ENCODE measurements around the gene UCHL5.
A peak's percentile ranks its signal among the peaks of the same experiment; 100 is the strongest.

UCHL5 gene, protein sequence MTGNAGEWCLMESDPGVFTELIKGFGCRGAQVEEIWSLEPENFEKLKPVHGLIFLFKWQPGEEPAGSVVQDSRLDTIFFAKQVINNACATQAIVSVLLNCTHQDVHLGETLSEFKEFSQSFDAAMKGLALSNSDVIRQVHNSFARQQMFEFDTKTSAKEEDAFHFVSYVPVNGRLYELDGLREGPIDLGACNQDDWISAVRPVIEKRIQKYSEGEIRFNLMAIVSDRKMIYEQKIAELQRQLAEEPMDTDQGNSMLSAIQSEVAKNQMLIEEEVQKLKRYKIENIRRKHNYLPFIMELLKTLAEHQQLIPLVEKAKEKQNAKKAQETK

DNA sequence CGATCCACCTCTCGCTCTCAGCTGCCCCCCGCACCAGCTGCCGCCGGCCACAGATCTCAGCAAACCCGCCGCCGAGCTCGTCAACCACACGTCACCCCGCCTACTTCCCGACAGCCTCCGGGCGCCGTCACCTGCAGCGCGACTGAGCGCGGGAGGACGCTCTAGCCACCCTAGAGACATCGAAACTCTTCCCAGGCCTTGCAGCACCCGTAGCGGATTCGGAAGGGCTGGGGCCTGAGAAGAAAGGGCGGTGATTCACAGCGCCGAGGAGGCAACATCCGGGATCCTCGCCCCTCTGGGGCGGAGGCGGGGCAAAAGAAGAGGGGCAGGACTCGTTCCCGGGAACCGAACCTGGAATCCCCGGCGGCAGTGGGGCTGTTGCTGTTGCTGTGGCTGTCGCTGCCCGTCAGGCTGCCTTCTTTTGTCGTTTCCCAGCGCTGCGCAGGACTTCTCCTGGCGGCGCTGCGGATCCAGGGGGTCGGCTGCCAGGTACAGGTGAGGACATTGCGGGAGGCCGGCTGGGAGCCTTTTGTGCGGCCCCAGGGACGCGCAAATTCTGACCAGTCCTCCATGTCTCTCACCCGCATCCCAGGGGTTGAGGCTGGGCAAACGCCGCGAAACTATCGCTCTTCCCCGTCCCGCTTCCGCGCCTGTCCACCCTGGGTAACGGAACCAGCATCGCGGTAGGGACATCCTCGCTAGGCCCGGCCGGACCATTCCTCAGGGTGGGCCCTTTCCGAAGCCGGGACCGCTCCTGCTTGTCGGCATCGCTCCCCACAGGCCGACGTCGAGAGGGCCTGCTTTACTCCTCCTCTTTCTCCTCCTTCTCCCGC is at the start of gene UCHL5, which contains the start of gene RO60:
Gene UCHL5 (minus strand): TSS at position 79 of the 833 bp plus-strand sequence. CDS start 100 bp downstream, outside the sequence.
Gene RO60 (plus strand): TSS at position 331 of the 833 bp plus-strand sequence. CDS start 9,443 bp downstream, outside the sequence.
- peak; percentile 92 for DNase-seq (ENCODE audit: low read depth)

DNA sequence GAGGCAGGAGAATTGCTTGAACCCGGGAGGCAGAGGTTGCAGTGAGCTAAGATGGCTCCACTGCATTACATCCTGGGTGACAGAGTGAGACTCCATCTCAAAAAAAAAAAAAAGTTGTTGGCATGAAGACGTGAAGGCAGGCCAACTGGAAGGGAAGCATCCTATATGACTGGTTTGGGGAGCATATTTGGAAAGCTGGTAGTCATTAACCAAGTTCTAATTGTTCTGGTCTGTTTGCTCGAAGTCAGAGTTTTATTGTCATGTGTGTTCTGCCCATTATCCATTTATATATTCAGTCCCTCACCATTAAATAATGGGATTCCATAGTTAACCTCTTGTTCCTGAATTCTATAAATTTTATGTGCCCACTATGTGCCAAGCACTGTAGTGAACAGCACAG is 49.3 kb upstream of the UCHL5 start:
- DNase-seq (ENCODE audit: low read depth), result no peak

DNA sequence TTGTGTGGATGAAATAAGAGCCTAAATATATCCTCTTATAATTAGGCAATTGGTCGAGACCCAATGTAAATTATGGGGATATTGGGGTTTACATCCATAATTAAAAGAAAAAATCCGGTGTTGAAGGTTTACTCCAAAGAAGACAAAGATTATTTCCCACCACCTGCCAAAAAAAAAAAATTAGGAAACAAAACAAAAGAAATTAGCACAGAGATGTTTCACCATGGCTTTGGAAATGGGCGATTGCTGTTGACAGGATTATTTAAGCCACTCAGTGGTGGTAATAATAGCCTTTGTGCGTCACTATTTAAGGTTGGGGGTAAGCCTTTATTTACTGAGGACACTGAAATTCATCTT is 46.6 kb upstream of the UCHL5 start:
- DNase-seq (ENCODE audit: low read depth), result no peak

DNA sequence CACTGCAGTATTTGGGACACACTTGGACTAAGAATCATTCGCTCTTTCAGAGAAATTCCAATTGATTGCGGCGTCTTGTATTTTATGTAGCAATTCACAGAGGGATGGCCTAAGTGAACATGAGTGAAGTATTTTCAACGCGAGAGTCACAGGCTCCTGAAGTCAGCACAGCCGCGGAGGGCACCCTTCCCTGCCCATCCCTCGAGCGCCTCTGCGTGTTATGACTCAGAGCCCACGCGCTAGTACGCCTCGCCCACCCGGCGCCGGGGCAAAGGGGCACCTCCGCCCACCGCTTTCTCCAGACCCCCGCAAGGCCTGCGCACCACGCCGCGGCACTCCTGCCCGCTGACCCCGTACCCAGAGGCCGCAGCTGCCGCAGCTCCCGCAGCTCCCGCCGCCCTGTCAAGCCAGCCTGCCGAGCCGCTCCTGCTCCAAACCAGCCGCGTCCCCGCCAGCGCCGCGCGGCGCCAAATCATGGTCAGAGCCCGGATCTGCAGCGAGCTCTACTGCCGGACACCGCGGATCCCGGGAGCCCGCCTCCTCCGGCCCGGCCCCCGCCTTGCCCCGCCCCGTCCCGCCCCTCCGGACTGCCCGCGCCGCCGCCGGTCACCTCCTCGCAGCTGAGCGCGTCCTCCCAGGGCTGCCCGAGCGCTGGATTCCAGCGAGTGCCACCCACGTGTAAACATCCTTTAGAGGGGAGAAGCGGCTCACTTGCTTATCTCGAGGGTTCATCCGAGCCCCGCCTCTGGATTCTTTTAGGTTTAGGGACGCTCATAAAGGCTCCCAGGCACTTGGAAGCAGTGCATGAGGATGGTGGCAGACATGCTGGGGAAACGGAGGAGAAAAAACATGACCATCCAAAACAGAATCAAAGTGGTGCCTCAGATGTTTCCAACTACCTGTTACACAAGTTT is 46.0 kb upstream of the UCHL5 start, which contains the start of gene GLRX2:
Gene GLRX2 (minus strand): TSS at position 508 of the 914 bp plus-strand sequence. CDS start 32 bp downstream, at position 476.
- DNase-seq (ENCODE audit: low read depth), result no peak

DNA sequence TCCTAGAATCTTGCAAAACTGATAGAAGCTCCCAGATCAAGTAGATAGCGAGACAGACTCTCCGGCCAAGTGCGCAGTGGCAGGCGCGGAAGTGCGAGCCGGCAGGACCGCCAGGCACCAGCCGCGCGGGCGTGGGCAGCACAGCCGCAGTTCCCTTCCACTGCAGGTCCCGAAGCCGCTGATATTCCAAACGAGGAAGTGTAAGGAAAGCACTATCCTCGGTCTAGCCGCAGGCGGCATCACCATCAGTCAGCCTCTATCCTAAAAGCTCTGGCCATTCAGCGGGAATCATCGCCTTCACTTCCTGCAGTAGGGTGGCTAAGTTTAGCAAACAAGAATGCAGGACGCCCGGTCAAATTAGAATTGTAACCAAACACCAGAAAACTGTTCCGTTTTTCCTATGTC is 45.3 kb upstream of the UCHL5 start:
- no peak for DNase-seq (ENCODE audit: low read depth)

DNA sequence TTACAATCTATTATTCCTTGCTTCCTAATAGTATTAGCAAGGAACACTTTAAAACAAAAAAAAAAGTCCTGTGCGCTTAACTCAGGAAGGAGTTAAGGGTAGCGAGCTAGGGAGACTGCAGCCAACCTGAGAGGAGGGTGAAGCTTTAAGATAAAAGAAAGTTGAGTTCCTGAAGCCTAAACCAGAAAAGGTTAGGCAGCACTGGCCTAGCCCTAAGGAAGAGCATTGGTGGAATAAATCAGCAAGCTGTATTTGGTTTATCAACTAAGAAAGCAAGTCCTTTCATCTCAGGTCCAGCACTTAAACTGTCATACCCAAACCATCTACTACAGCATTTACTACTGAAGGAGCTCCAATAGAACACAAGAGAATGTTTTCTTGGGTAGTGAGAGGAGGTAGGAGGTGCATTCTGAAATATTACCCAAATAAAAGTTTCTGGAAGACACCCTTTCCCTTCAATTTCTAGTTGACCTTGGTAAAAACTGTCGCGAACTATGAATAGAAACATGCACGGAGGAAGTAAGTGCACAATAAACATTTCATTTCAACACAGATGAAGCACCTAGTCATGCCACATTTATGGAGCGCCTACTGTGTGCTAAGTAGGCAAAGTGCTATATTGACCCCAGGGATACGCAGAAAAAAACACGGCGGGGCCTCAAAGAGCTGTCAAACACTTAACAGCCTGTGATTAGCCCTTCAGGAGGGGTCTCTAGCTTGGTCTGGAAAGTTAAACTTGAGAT is 44.8 kb upstream of the UCHL5 start:
- DNase-seq (ENCODE audit: low read depth), result no peak

DNA sequence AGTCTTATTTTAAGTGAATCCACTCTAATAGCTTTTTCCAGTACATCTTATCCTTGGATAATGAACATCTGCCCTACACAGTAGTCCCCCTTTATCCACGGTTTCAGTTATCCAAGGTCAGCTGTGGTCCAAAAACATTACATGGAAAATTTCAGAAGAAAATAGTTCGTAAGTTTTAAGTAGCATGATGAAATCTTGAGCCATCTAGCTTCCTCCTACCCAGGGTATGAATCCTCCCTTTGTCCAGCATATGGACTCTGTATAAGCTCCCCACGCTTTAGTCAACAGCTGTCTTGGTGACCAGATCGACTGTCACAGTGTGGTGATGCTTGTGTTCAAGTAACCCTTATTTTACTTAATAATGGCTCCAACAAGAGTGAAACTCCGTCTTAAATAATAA is 43.5 kb upstream of the UCHL5 start:
- DNase-seq (ENCODE audit: low read depth), result no peak

DNA sequence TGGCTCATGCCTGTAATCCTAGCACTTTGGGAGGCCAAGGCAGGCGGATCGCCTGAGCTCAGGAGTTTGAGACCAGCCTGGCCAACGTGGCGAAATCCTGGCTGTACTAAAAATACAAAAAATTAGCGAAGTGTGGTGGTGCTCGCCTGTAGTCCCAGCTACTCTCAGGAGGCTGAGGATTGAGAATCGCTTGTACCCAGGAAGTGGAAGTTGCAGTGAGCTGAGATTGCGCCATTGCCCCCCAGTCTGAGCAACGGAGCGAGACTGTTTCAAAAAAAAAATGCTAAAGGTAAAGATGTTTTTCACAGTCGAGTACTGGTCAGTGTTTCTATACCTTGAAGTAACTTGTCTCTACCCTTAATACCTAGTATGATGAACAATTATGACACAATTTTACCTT is 35.0 kb upstream of the UCHL5 start:
- DNase-seq (ENCODE audit: low read depth), result no peak

DNA sequence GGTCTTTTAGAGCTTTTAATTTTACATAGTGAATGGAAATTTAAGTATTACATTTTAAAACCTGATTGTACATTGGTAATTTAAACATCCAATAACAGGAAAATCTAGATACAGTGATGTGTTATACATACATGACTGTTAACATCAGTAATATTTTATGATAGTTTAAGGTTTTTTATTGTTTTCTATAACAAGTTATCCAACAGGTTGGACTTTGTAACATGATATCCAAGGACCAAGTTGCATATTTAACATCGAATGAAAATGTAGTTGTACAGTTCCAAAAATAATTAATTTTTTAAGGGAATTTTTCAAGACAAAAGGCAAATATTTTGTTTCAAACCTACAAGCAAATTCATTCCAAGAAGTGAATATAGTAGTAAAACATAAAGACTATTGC is 31.7 kb upstream of the UCHL5 start:
- DNase-seq (ENCODE audit: low read depth), result no peak

DNA sequence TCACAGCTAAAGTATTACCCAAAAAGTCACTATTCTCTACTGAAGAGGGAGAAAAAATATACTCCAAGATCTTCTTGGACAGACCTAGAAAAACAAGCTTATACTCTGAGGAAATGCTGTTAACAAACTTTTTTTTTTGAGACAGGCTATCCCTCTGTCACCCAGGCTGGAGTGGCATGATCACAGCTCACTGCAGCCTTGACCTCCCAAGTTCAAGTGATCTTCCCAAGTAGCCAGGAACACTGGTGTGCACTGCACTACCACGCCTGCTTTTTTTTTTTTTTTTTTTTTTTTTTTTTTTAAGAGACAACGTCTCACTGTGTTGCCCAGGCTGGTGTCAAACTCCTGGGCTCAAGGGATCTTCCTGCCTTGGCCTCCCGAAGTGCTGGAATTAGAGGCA is 28.7 kb upstream of the UCHL5 start:
- DNase-seq (ENCODE audit: low read depth), result no peak

DNA sequence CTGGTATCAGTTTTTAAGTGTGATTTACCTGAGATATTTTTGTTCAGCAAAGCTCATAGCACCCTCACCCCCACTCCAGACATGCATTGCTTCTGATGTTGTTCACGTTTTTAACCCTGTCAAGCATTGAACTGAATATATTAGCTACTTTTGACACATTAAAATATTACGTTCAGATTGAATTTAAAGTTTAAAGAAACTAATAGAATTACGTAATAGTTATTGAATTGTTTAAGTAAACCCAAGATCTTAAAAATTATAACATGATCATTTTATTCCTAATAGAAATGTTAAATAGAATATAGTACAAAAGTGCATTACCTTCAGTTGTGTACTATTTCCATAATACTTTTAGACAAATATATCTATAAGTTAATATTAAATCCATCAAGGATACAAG is 27.2 kb upstream of the UCHL5 start:
- no peak for DNase-seq (ENCODE audit: low read depth)

DNA sequence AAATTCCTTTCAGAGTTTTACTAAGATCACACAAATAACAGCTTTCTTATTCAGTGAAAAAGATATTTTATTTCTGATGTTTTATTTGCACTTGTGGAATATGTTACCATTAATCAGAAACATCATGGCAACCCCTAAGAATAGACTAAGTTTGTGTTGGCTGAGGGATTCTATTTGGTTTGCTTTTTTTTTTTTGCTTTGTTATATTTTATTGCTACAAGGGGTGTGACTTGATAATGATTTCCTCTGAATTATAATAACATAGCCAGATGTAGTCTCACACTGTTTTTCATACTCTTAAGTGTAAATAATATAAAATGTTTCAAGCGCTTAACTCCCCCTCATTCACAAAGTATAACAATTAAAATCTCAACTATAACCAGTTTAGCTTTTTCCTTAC is 26.1 kb upstream of the UCHL5 start:
- no peak for DNase-seq (ENCODE audit: low read depth)

DNA sequence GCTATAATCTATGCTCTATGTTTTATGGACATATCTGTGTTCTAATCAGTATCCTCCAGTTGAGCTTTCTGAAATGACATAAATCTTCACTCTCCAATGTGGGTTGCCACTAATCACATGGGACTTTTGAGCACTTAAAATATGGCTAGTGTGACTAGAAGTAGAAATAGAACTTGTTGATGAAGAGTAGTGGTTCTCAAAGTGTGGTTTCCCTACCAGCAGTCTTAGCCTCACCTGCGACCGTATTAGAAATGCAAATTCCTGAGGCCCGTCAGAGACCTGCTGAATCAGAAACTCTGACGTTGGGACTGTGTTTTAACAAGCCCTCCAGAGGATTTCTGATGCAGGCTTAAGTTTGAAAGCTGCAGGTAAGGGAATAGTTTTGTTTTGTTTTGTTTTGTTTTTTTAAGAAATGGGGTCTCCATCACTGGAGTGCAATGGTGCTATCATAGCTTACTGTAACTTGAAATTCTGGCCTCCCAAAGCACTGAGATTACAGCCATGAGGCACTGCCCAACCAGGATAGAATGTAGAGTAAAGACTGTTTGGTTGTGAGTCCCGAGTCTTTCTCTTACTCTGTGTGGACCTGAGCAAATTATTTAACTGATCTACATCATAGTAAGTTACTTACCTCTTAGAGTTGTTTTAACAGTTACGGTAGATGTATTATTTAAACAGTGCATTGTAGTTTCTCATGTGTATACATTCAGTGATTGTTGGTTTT is 24.4 kb upstream of the UCHL5 start:
- no peak for DNase-seq (ENCODE audit: low read depth)

DNA sequence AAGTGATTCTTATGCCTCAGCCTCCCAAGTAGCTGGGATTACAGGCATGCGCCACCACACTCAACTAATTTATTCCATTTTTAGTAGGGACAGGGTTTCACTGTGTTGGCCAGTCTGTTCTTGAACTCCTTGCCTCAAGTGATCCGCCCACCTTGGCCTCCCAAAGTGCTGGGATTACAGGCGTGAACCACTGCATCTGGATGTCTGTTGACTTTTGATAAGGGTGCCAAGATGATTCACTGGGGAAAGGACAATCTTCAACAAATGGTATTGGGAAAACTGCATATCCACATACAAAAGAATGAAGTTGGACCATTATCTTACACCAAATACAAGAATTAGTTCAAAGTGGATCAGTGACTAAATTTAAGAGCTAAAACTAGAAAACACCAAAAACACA is 20.0 kb upstream of the UCHL5 start:
- DNase-seq (ENCODE audit: low read depth), result no peak

DNA sequence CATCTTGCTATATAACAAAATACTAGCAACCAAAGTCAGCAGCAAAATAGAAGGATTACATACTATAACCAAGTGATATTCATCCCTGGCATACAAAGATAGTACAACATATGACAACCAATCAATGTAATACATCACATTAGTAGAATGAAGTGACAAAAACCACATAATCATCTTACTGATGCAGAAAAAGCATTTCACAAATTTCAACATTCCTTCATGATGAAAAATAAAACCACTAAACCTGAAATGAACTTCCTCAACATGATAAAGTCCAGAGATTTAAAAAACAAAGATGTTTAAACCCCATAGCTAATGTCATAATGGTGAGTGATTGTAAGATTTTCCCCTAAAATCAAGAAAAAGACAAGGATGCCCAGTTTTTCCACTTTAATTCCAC is 18.8 kb upstream of the UCHL5 start:
- no peak for DNase-seq (ENCODE audit: low read depth)

DNA sequence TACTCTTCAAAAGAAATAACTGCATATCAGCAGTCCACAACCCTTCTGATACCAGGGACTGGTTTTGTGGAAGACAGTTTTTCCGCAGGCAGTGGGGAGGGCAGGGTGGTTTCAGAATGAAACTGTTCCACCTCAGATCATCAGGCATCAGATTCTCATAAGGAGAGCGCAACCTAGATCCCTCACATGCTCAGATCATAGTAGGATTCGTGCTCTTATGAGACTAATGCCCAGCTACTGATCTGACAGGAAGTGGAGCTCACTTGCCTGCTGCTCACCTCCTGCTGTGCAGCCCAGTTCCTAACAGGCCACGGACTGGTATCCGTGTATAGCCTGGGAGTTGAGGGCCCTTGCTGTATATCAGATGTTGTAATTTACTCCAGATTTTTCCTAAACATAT is 11.8 kb upstream of the UCHL5 start:
- no peak for DNase-seq (ENCODE audit: low read depth)

DNA sequence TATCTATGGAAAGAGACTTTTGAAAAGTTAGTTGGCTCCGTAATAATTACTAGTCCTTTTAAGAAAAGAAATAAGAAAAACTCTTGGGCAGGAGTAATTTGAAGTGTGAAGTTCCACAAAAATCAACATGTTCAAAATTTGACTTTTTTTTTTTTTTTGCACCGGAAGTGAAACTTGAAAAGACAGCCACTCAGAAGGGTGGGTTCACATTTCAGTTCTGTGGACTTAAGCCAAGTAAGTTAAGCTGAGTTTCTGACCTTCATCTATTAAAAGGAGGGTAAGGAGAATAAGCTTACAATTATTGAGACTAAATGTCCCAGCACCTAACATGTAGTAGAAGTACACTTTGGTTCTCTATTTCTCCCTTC is 11.2 kb upstream of the UCHL5 start:
- no peak for DNase-seq (ENCODE audit: low read depth)

DNA sequence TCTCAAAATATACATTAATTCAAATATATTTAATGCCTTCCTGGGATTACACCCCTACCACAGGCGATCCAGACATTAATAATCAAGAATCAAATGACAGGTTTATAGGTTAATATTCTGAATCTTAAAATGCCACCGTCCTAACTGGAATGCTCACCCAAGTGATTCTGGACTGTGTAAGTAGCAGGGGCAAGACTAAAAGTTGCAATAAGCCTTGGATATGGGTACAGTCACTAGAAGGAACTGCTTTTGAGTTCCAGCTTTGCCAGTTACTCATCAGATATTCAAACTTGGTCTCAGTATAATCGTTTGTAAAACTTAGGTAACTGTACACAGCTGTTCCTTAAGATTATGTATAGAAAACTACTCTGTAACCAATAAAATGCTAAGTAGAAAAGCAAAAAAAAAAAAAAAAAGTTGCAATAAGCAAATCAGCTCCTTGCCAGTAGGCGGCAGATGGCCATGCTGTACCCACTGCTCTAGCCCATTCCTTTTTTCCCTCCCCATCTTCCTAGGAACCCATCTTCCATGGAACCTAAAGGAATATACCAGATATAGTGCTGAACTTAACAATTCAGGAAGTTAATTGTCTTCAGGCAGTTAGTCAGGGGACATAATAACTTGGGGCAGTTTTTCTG is 10.7 kb upstream of the UCHL5 start:
- DNase-seq (ENCODE audit: low read depth), result no peak

DNA sequence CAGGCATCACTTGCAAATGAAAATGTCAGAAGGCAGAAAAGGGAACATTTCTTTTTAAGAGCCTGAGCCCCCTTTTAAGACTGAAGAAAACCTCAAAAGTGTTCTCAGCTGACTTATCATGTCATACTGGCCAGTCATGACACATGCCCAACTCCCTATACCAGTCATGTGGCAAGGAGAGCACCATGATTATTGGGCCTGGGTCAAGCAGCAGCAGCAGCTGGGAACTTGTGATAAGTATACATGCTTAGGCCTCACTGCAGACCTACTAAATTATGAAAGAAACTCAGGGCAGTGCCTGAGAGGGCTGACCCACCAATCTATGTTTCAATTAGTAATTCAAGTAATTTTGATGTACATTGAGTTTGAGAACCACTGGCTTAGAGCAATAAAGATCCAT is 8.9 kb upstream of the UCHL5 start:
- DNase-seq (ENCODE audit: low read depth), result no peak

DNA sequence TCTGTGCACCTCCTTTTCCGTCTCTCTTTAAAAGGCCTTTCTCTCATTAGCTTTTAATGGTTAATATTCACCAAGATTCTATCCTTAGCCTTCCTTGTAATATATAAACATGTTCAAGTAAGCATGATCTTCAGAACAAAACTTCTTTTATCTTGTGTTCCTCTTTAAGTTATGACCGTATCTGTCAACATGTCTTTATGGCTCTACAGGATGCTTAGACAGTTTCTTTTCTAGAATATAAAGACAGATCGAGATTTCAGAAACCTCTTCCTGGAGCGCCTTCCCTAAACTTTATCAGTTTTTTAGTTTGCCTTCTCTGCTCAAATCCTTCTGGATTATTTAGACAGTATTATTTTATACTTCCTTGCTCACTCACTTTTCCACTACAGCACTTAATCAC is 7.4 kb upstream of the UCHL5 start:
- DNase-seq (ENCODE audit: low read depth), result no peak
